SU-DHL-6 (cell line): ENCODE results near the gene IL6R.

Source experiments
- H2AFZ ChIP-seq: fragments of 200-600 bp; sonication (generic); 2 replicates; pipeline ENCODE4 v1.6.1; 2014; ENCODE audit warnings: low read depth, mild to moderate bottlenecking, moderate library complexity, mixed read lengths, antibody characterized with exemption, low read length; ENCODE audit not compliant: severe bottlenecking
- H3F3A ChIP-seq: fragments of 200-600 bp; shearing (Covaris generic); 2 replicates; pipeline ENCODE4 v1.6.0; 2016; ENCODE audit warnings: antibody characterized with exemption, mild to moderate bottlenecking; ENCODE audit not compliant: insufficient read depth
- H3K27ac ChIP-seq: fragments of 200-600 bp; sonication (generic); 2 replicates; pipeline ENCODE4 v1.5.1; 2016; ENCODE audit warnings: low read depth, mild to moderate bottlenecking, low read length, moderate library complexity, mixed read lengths
- H3K27me3 ChIP-seq: fragments of 200-600 bp; sonication (generic), shearing (Covaris generic); 2 replicates; pipeline ENCODE4 v1.6.0; 2014; ENCODE audit warnings: mild to moderate bottlenecking, low read length
- H3K36me3 ChIP-seq: fragments of 200-600 bp; sonication (generic); 2 replicates; pipeline ENCODE4 v1.6.1; 2014; ENCODE audit warnings: mild to moderate bottlenecking, low read length, mixed read lengths
- H3K4me2 ChIP-seq: fragments of 300-600, 200-600 bp; shearing (Covaris generic), sonication (generic); 2 replicates; pipeline ENCODE4 v1.6.0; 2014; ENCODE audit warnings: low read length, low read depth, mild to moderate bottlenecking; ENCODE audit not compliant: poor library complexity, severe bottlenecking
- H3K4me3 ChIP-seq: fragments of 200-600 bp; sonication (generic); 2 replicates; pipeline ENCODE4 v1.5.1; 2014; ENCODE audit warnings: antibody characterized with exemption, low read length, mild to moderate bottlenecking, mixed read lengths; ENCODE audit not compliant: insufficient read depth, poor library complexity, severe bottlenecking
- H3K79me2 ChIP-seq: fragments of 200-600 bp; sonication (generic); 2 replicates; pipeline ENCODE4 v1.6.1; 2014; ENCODE audit warnings: mild to moderate bottlenecking, low read length, moderate library complexity; ENCODE audit not compliant: insufficient read depth
- H3K9ac ChIP-seq: fragments of 200-600 bp; sonication (generic); 2 replicates; pipeline ENCODE4 v1.7.0; 2014; ENCODE audit warnings: mild to moderate bottlenecking, low read length
- H3K9me2 ChIP-seq: fragments of 200-600 bp; sonication (generic); replicated peaks from 2 replicates; pipeline ENCODE4 v1.6.1; 2014; ENCODE audit warnings: low read length; ENCODE audit not compliant: insufficient read depth
- H3K9me3 ChIP-seq: fragments of 200-600 bp; sonication (generic); 2 replicates; pipeline ENCODE4 v1.6.1; 2014; ENCODE audit warnings: low read length, mixed read lengths; ENCODE audit not compliant: insufficient read depth
- H4K20me1 ChIP-seq: fragments of 200-600 bp; sonication (generic); 2 replicates; pipeline ENCODE4 v1.6.1; 2014; ENCODE audit warnings: low read depth, mild to moderate bottlenecking, antibody characterized with exemption, low read length, moderate library complexity, mixed read lengths
- EZH2phosphoT487 ChIP-seq: fragments of 200-600 bp; sonication (generic), shearing (Covaris generic); conservative IDR thresholded peaks from 2 replicates; pipeline ENCODE4 v1.6.1; 2018; ENCODE audit warnings: mild to moderate bottlenecking, antibody characterized with exemption, low read length, moderate library complexity, mixed read lengths
- TF ChIP-seq, protein P1 (sequence below): fragments of 200-600 bp; sonication (generic); IDR thresholded peaks from one replicate; pipeline ENCODE4 v1.5.1; 2017; ENCODE audit warnings: antibody characterized with exemption, mild to moderate bottlenecking, low read length, moderate library complexity; ENCODE audit not compliant: insufficient read depth, poor library complexity, severe bottlenecking

The IL6R gene

DNA sequence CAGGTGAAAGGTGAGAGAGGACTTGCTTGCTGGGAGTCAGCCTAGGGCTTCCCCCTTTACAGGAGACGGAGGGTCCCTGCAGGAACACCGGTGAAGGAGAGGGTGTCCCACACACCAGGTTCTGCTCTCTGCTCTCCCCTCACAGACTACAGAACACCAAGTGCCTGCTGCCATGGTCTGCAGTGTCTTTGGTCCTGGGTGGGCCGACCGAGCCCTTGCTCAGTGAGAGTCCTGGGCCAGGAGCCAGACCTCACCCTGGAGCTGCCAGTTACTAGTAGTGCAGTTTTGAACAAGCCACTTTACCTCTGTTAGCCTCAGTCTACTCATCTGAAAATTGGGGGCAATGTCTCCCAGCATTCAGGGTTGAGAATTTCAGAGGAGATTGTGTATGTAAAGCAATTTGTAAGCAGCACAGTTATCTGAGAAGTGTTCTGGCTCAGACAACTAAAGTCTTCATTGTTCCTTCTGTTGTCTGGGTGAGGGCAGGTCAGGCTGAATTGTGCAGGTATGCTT, 2.7 kb upstream of the IL6R start:
- Histone ChIP-seq H3K9me2 (no peaks in the 10 kb centered on the region), H3K9ac (no peak overlapping the region), H3K27ac (no peak overlapping the region), H3K4me2 (no peak overlapping the region), H2AFZ (no peak overlapping the region), H3K79me2 (no peaks in the 10 kb centered on the region), H4K20me1 (no peaks in the 10 kb centered on the region), H3K4me3 (no peak overlapping the region), H3K27me3 (no peaks in the 10 kb centered on the region; the same call in 1 of the 2 replicates), H3K9me3 (no peaks in the 10 kb centered on the region), H3F3A (no peaks in the 10 kb centered on the region), H3K36me3 (no peaks in the 10 kb centered on the region)
- TF ChIP-seq, protein P1, sequence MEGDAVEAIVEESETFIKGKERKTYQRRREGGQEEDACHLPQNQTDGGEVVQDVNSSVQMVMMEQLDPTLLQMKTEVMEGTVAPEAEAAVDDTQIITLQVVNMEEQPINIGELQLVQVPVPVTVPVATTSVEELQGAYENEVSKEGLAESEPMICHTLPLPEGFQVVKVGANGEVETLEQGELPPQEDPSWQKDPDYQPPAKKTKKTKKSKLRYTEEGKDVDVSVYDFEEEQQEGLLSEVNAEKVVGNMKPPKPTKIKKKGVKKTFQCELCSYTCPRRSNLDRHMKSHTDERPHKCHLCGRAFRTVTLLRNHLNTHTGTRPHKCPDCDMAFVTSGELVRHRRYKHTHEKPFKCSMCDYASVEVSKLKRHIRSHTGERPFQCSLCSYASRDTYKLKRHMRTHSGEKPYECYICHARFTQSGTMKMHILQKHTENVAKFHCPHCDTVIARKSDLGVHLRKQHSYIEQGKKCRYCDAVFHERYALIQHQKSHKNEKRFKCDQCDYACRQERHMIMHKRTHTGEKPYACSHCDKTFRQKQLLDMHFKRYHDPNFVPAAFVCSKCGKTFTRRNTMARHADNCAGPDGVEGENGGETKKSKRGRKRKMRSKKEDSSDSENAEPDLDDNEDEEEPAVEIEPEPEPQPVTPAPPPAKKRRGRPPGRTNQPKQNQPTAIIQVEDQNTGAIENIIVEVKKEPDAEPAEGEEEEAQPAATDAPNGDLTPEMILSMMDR: no peak
- TF ChIP-seq EZH2phosphoT487: no peak

DNA sequence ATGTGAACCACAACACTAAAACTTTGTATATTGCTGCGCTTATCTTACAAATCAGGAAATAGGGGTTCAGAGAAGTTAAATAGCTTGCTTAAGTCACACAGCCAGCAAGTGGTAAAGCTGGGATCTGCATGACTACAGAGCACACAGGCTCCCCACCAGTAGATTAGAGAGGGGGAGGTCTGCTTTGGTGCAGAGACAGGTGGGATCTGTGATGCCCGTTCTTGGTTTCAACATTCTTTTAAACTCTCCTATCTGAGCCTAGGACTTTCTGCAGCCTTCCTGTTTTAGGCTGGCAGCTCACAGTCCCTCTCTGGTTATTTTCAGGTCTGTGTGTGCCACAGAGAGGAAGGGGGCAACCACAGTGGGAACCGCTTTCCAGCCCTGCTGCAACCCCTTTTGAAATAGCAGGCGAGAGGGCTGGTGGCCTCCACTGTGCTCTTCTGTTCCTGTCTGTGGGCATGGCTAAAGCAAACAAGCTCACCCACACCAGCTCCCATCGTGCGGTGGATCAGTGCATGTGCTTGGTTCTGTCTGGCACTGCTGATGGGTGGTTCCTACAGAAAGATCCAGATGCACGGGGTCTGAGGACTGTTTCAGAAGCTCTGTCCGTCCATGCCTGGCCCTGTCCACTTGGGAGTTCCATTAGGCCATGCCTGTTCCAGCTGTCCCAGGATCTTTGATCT, 1.7 kb upstream of the IL6R start:
- no peaks in the 10 kb centered on the region for H3K9me3 ChIP-seq
- no peaks in the 10 kb centered on the region for H3K79me2 ChIP-seq
- no peak overlapping the region for H3K4me2 ChIP-seq
- no peak overlapping the region for H3K27ac ChIP-seq
- TF ChIP-seq, protein P1: no peak
- no peak for TF ChIP-seq EZH2phosphoT487
- no peaks in the 10 kb centered on the region for H4K20me1 ChIP-seq
- no peaks in the 10 kb centered on the region for H3F3A ChIP-seq
- H3K9me2 ChIP-seq: no peaks in the 10 kb centered on the region
- H3K9ac ChIP-seq: no peak overlapping the region
- H3K27me3 ChIP-seq: no peaks in the 10 kb centered on the region; the same call in 1 of the 2 replicates
- no peaks in the 10 kb centered on the region for H3K36me3 ChIP-seq
- no peak overlapping the region for H2AFZ ChIP-seq
- no peak overlapping the region for H3K4me3 ChIP-seq

DNA sequence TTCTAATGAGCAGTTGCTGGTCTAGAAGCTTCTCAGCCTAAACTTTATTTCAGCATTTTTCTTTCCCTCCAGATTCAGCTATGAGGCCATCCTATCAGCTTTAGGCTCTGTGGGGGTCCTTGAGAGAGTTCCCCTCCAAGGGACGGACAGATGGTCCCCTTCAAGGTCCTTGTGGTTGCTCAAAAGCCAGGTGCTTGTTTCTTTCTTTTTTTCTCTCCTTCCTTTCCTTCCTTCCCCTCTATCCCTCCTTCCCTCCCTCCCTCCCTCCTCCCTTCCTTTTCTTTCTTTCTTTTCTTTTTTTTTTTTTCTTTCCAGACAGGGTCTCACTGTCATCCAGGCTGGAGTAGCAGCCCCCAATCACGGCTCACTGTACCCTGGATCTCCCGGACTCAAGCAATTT, 1.2 kb upstream of the IL6R start:
- H3K9me2 ChIP-seq: no peaks in the 10 kb centered on the region
- no peak overlapping the region for H2AFZ ChIP-seq
- no peaks in the 10 kb centered on the region for H3K36me3 ChIP-seq
- H3F3A ChIP-seq: no peaks in the 10 kb centered on the region
- H4K20me1 ChIP-seq: no peaks in the 10 kb centered on the region
- no peaks in the 10 kb centered on the region for H3K9me3 ChIP-seq
- H3K27ac ChIP-seq: no peak overlapping the region
- TF ChIP-seq, protein P1: no peak
- no peak for TF ChIP-seq EZH2phosphoT487
- H3K79me2 ChIP-seq: no peaks in the 10 kb centered on the region
- no peak overlapping the region for H3K4me3 ChIP-seq
- H3K27me3 ChIP-seq: no peaks in the 10 kb centered on the region; the same call in 1 of the 2 replicates
- no peak overlapping the region for H3K9ac ChIP-seq
- no peak overlapping the region for H3K4me2 ChIP-seq
